HepG2 (cell line): ENCODE results near the gene GHRH. TPM values are rescaled to one million over a fixed set of nuclear protein-coding genes. Genes with fewer than 3 reads are reported as not detected.

Experiments used
- CREM ChIP-seq, 2 experiments: sonication (generic) in 1 of 2; formaldehyde crosslinking in 1 of 2; IDR thresholded peaks; 2 replicates each; pipeline versions ENCODE4 v1.4.0 to v1.6.1; 2016 to 2020; ENCODE audit warnings: antibody characterized with exemption in 1 of 2, mild to moderate bottlenecking in 1 of 2, missing genetic modification reagents in 1 of 2
- DMAP1 ChIP-seq: IDR thresholded peaks from 2 replicates; pipeline ENCODE4 v1.6.1; 2016
- ELF1 ChIP-seq: sonication (generic); formaldehyde crosslinking; IDR thresholded peaks from 2 replicates; pipeline ENCODE4 v1.4.0; 2020; ENCODE audit warnings: missing genetic modification reagents
- EZH2 ChIP-seq: conservative IDR thresholded peaks from 2 replicates; pipeline ENCODE4 v1.6.1; 2012; ENCODE audit warnings: mild to moderate bottlenecking, low read depth, low read length, moderate library complexity
- HHEX ChIP-seq: IDR thresholded peaks from 2 replicates; pipeline ENCODE4 v1.6.1; 2016; ENCODE audit warnings: control low read depth
- IRF2 ChIP-seq: IDR thresholded peaks from 2 replicates; pipeline ENCODE4 v1.6.1; 2018; ENCODE audit warnings: missing genetic modification reagents, missing compliant biosample characterization
- KMT2B ChIP-seq: IDR thresholded peaks from 2 replicates; pipeline ENCODE4 v1.6.1; 2016; ENCODE audit warnings: missing genetic modification reagents, missing compliant biosample characterization
- MXD4 ChIP-seq: IDR thresholded peaks from 2 replicates; pipeline ENCODE4 v1.6.1; 2016; ENCODE audit warnings: mild to moderate bottlenecking, missing biosample characterization, missing genetic modification reagents
- NFRKB ChIP-seq: fragments of 450-650 bp; IDR thresholded peaks from 2 replicates; pipeline ENCODE4 v1.6.1; 2017
- RFXAP ChIP-seq: sonication (generic); formaldehyde crosslinking; IDR thresholded peaks from 2 replicates; pipeline ENCODE4 v1.4.0; 2020; ENCODE audit warnings: missing genetic modification reagents, borderline replicate concordance
- TEAD3 ChIP-seq: optimal IDR thresholded peaks from 2 replicates; pipeline ENCODE3; 2016; ENCODE audit warnings: borderline replicate concordance
- ZNF10 ChIP-seq: sonication (generic); formaldehyde crosslinking; IDR thresholded peaks from 2 replicates; pipeline ENCODE4 v1.4.0; 2020; ENCODE audit warnings: mild to moderate bottlenecking, low read depth, missing genetic modification reagents, borderline replicate concordance
- ZNF546 ChIP-seq: sonication (generic); formaldehyde crosslinking; conservative IDR thresholded peaks from 2 replicates; pipeline ENCODE4 v1.8.1; 2023; ENCODE audit warnings: mild to moderate bottlenecking, missing genetic modification reagents
- ZNF558 ChIP-seq: sonication (generic); formaldehyde crosslinking; IDR thresholded peaks from 2 replicates; pipeline ENCODE4 v1.9.0; 2022; ENCODE audit warnings: mild to moderate bottlenecking, missing genetic modification reagents, borderline replicate concordance
- polyA plus RNA-seq, 8 experiments: library from polyadenylated mRNA; depleted of rRNA in 3 of 8; stranded (reverse) in 7 of 8; unstranded in 1 of 8; fragments of >200 nt; fragmentation: Illumina TruSeq in 4 of 8; extraction: Trizol in 4 of 8; gene quantifications; 2 replicates each; pipeline versions ENCODE4 v1.2.1 to v1.2.3, GENCODE V29; 2011 to 2016; ENCODE audit warnings: low read depth in 4 of 8, missing spikeins in 1 of 8, mixed read lengths in 1 of 8; ENCODE audit not compliant: insufficient read depth in 1 of 8
- total RNA-seq, 5 experiments: library from RNA; depleted of rRNA; stranded (reverse); fragments of >200 nt; fragmentation: Illumina TruSeq; extraction: Trizol; gene quantifications; 2 replicates each; pipeline ENCODE4 v1.2.3, GENCODE V29; 2016; ENCODE audit warnings: low read depth in 1 of 5
- TF ChIP-seq, protein P1 (sequence below): sonication (generic); formaldehyde crosslinking; IDR thresholded peaks from 2 replicates; pipeline ENCODE4 v1.4.0; 2020; ENCODE audit warnings: missing genetic modification reagents, borderline replicate concordance
- TF ChIP-seq, protein P2 (sequence below): IDR thresholded peaks from 2 replicates; pipeline ENCODE4 v1.6.1; 2016; ENCODE audit warnings: low read depth
- TF ChIP-seq, protein P3 (sequence below): sonication (generic); formaldehyde crosslinking; IDR thresholded peaks from 2 replicates; pipeline ENCODE4 v1.8.0; 2022; ENCODE audit warnings: mild to moderate bottlenecking, missing genetic modification reagents, moderate library complexity
- TF ChIP-seq, protein P4 (sequence below), 2 experiments: sonication (generic) in 1 of 2; formaldehyde crosslinking in 1 of 2; IDR thresholded peaks; 2 replicates each; pipeline versions ENCODE4 v1.4.0 to v1.6.1; 2018 to 2020; ENCODE audit warnings: missing genetic modification reagents in 2 of 2, borderline replicate concordance in 1 of 2, low read depth in 1 of 2, mild to moderate bottlenecking in 1 of 2, missing biosample characterization in 1 of 2
- TF ChIP-seq, protein P5 (sequence below): sonication (generic); formaldehyde crosslinking; IDR thresholded peaks from 2 replicates; pipeline ENCODE4 v1.5.0; 2020; ENCODE audit warnings: mild to moderate bottlenecking, low read depth, missing genetic modification reagents, borderline replicate concordance
- TF ChIP-seq, protein P6 (sequence below): sonication (generic); formaldehyde crosslinking; IDR thresholded peaks from 2 replicates; pipeline ENCODE4 v1.5.1; 2020; ENCODE audit warnings: mild to moderate bottlenecking, missing genetic modification reagents, borderline replicate concordance
- TF ChIP-seq, protein P7 (sequence below): IDR thresholded peaks from 2 replicates; pipeline ENCODE4 v1.6.1; 2016; ENCODE audit warnings: control low read depth

The GHRH gene
- total and polyA plus RNA-seq, 2 of the 13 experiments (the other 11 are each of a cell fraction or from before 2014, with no cell fraction given): not detected

DNA sequence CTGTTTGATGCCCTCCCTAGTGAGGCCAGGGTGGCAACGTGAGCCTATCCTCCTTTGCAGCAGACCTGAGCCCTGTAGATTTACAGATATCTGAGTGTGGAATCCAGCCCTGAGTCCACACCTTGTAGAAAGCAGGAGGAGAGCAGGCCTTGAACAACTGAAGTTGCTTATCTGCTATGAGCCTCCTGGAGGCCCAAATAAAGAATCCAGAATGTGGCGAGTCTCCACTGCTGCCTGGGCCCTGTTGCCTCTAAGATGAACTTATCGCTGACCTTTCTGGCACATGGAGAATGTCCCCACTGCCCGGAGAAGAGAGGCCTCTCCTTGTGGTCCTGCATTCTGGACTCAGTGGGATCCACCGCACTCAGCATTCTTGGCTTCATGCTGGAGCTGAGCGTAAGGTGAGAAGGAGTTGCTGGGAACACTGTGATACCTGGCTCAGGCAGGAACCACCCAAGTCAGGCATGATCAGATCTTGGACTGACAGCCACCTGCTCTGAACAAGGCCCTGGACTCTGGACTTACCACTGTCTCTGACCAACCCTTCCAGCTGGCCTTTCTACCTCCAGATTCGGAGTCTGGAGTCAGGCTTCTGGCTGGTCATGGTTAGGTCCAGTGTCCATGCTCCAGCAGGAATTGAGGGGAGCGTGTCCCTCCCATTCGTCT is 22.0 kb upstream of the GHRH start (continued):
- TF ChIP-seq, protein P1, sequence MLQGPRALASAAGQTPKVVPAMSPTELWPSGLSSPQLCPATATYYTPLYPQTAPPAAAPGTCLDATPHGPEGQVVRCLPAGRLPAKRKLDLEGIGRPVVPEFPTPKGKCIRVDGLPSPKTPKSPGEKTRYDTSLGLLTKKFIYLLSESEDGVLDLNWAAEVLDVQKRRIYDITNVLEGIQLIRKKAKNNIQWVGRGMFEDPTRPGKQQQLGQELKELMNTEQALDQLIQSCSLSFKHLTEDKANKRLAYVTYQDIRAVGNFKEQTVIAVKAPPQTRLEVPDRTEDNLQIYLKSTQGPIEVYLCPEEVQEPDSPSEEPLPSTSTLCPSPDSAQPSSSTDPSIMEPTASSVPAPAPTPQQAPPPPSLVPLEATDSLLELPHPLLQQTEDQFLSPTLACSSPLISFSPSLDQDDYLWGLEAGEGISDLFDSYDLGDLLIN: no peak
- TF ChIP-seq ELF1 (CRISPR knock-in tag) (no peak), EZH2 (no peak), MXD4 (CRISPR knock-in tag) (no peak; the same call in 1 of the 2 replicates), CREM (IDR thresholded peaks at IDR 0.05) (no peak), CREM (CRISPR knock-in tag; IDR thresholded peaks at IDR 0.05) (no peak), ZNF558 (CRISPR knock-in tag) (no peak), IRF2 (CRISPR knock-in tag) (peak; percentile 15; the same call in 1 of the 2 replicates), NFRKB (no peak), KMT2B (no peak), RFXAP (no peak), TEAD3 (CRISPR knock-in tag) (peak; percentile 9), ZNF10 (CRISPR knock-in tag) (no peak), HHEX (CRISPR knock-in tag) (no peak), DMAP1 (CRISPR knock-in tag) (0 out of 2 replicates have a peak, but pooled peaks have one; percentile 11), ZNF546 (CRISPR knock-in tag) (no peak)
- TF ChIP-seq, protein P2, sequence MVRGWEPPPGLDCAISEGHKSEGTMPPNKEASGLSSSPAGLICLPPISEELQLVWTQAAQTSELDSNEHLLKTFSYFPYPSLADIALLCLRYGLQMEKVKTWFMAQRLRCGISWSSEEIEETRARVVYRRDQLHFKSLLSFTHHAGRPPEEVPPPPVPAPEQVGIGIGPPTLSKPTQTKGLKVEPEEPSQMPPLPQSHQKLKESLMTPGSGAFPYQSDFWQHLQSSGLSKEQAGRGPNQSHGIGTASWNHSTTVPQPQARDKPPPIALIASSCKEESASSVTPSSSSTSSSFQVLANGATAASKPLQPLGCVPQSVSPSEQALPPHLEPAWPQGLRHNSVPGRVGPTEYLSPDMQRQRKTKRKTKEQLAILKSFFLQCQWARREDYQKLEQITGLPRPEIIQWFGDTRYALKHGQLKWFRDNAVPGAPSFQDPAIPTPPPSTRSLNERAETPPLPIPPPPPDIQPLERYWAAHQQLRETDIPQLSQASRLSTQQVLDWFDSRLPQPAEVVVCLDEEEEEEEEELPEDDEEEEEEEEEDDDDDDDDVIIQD: no peak
- TF ChIP-seq, protein P3, sequence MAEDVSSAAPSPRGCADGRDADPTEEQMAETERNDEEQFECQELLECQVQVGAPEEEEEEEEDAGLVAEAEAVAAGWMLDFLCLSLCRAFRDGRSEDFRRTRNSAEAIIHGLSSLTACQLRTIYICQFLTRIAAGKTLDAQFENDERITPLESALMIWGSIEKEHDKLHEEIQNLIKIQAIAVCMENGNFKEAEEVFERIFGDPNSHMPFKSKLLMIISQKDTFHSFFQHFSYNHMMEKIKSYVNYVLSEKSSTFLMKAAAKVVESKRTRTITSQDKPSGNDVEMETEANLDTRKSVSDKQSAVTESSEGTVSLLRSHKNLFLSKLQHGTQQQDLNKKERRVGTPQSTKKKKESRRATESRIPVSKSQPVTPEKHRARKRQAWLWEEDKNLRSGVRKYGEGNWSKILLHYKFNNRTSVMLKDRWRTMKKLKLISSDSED (CRISPR knock-in tag): no peak
- TF ChIP-seq, protein P4, sequence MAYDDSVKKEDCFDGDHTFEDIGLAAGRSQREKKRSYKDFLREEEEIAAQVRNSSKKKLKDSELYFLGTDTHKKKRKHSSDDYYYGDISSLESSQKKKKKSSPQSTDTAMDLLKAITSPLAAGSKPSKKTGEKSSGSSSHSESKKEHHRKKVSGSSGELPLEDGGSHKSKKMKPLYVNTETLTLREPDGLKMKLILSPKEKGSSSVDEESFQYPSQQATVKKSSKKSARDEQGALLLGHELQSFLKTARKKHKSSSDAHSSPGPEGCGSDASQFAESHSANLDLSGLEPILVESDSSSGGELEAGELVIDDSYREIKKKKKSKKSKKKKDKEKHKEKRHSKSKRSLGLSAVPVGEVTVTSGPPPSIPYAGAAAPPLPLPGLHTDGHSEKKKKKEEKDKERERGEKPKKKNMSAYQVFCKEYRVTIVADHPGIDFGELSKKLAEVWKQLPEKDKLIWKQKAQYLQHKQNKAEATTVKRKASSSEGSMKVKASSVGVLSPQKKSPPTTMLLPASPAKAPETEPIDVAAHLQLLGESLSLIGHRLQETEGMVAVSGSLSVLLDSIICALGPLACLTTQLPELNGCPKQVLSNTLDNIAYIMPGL (CRISPR knock-in tag; IDR thresholded peaks at IDR 0.05; ENCODE audit: borderline replicate concordance in 1 of 2, low read depth in 1 of 2): 0 out of 4 replicates have a peak, but pooled peaks of 1 of the 2 experiments have one; percentile 45
- TF ChIP-seq, protein P5, sequence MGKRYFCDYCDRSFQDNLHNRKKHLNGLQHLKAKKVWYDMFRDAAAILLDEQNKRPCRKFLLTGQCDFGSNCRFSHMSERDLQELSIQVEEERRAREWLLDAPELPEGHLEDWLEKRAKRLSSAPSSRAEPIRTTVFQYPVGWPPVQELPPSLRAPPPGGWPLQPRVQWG: no peak
- TF ChIP-seq, protein P6, sequence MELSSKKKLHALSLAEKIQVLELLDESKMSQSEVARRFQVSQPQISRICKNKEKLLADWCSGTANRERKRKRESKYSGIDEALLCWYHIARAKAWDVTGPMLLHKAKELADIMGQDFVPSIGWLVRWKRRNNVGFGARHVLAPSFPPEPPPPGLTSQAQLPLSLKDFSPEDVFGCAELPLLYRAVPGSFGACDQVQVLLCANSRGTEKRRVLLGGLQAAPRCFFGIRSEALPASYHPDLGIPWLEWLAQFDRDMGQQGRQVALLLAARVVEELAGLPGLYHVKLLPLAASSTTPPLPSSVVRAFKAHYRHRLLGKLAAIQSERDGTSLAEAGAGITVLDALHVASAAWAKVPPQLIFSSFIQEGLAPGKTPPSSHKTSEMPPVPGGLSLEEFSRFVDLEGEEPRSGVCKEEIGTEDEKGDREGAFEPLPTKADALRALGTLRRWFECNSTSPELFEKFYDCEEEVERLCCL (CRISPR knock-in tag): no peak
- TF ChIP-seq, protein P7, sequence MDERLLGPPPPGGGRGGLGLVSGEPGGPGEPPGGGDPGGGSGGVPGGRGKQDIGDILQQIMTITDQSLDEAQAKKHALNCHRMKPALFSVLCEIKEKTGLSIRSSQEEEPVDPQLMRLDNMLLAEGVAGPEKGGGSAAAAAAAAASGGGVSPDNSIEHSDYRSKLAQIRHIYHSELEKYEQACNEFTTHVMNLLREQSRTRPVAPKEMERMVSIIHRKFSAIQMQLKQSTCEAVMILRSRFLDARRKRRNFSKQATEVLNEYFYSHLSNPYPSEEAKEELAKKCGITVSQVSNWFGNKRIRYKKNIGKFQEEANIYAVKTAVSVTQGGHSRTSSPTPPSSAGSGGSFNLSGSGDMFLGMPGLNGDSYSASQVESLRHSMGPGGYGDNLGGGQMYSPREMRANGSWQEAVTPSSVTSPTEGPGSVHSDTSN (CRISPR knock-in tag): peak; percentile 39; the same call in 1 of the 2 replicates
